PFSK-1 (cell line): Measurements from ENCODE around the gene C10orf53.

Source experiments
- FOXP2 ChIP-seq: optimal IDR thresholded peaks from 2 replicates; pipeline ENCODE3; 2011; ENCODE audit warnings: borderline replicate concordance, control low read depth, inconsistent platforms; ENCODE audit not compliant: insufficient read depth; ENCODE audit errors: extremely low read length, extremely low read depth
- POLR2AphosphoS5 ChIP-seq: IDR thresholded peaks from 2 replicates; pipeline ENCODE4 v1.6.1; 2012; ENCODE audit warnings: low read depth, mild to moderate bottlenecking, control low read depth, low read length, moderate library complexity
- SIN3A ChIP-seq: IDR thresholded peaks from 2 replicates; pipeline ENCODE4 v1.6.1; 2012; ENCODE audit warnings: mild to moderate bottlenecking, low read length, moderate library complexity, borderline replicate concordance; ENCODE audit not compliant: insufficient read depth
- TAF1 ChIP-seq: IDR thresholded peaks from 2 replicates; pipeline ENCODE4 v1.6.1; 2012; ENCODE audit warnings: low read length, control low read depth, borderline replicate concordance; ENCODE audit not compliant: insufficient read depth
- TF ChIP-seq, protein P1 (sequence below), 2 experiments: IDR thresholded peaks; 2 replicates each; pipeline versions ENCODE4 v1.6.1 to v1.8.0; 2011 to 2012; ENCODE audit warnings: low read depth in 2 of 2, low read length in 2 of 2, control low read depth in 1 of 2, inconsistent platforms in 1 of 2, mild to moderate bottlenecking in 1 of 2, moderate library complexity in 1 of 2; ENCODE audit not compliant: insufficient read depth in 1 of 2

C10orf53 gene

DNA sequence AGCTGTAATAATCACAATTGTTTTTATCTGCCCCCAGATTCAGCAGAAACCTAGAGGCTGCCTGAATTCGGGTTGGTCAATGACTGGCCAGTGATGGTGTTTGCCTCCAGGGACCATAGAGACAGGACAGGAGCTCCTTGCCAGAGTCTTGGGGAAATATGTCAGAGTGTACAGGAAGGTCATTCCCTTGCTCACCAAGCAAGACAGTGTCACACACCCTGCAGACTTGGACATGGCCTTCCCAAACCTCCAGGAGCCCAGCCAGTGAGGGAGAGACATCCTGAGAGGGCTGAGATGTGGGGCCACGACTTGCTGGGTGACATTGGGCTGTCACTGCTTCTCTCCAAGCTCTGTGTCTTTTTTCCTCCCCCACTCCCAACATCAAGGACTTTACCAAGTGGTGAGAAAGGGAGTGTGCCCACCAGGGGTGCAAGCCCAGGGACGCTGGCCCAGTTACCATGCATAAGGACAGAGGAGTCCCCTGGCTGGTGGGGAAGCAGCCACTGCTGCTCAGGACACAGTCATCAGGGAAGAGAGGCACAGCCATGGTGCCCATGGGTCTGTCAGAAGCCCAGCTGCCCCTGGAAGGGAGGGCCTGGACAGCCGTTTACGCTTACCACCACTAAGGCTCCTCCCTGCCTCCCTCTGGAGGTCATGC is 25.3 kb upstream of the C10orf53 start:
- TF ChIP-seq, protein P1, sequence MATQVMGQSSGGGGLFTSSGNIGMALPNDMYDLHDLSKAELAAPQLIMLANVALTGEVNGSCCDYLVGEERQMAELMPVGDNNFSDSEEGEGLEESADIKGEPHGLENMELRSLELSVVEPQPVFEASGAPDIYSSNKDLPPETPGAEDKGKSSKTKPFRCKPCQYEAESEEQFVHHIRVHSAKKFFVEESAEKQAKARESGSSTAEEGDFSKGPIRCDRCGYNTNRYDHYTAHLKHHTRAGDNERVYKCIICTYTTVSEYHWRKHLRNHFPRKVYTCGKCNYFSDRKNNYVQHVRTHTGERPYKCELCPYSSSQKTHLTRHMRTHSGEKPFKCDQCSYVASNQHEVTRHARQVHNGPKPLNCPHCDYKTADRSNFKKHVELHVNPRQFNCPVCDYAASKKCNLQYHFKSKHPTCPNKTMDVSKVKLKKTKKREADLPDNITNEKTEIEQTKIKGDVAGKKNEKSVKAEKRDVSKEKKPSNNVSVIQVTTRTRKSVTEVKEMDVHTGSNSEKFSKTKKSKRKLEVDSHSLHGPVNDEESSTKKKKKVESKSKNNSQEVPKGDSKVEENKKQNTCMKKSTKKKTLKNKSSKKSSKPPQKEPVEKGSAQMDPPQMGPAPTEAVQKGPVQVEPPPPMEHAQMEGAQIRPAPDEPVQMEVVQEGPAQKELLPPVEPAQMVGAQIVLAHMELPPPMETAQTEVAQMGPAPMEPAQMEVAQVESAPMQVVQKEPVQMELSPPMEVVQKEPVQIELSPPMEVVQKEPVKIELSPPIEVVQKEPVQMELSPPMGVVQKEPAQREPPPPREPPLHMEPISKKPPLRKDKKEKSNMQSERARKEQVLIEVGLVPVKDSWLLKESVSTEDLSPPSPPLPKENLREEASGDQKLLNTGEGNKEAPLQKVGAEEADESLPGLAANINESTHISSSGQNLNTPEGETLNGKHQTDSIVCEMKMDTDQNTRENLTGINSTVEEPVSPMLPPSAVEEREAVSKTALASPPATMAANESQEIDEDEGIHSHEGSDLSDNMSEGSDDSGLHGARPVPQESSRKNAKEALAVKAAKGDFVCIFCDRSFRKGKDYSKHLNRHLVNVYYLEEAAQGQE (IDR thresholded peaks at IDR 0.05; ENCODE audit: insufficient read depth in 1 of 2, low read depth in 2 of 2, low read length in 2 of 2), result no peak
- TF ChIP-seq FOXP2 (no peak), TAF1 (no peak), POLR2AphosphoS5 (no peak), SIN3A (no peak)

DNA sequence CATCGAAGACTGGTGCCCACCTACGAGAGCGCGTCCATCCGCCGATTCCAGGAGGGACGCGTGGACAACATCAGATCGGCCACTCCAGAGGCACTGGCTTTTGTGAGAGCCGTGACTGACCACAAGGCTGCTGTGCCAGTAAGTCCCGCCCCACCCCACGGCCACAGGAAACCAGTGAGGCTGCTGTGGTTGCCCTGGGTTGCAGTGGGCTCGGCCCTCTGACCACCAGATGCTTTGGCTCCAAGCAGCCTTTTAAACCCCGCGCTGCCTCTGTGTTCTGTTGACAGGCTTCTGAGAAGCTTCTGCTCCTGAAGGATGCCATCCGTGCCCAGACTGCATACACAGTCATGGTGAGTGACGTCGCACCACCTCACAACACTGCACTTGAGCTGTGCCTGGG is 24.4 kb upstream of the C10orf53 start:
- TF ChIP-seq SIN3A, result no peak
- TF ChIP-seq, protein P1 (IDR thresholded peaks at IDR 0.05; ENCODE audit: insufficient read depth in 1 of 2, low read depth in 2 of 2, low read length in 2 of 2), result no peak
- no peak for TF ChIP-seq TAF1
- no peak for TF ChIP-seq POLR2AphosphoS5
- TF ChIP-seq FOXP2, result no peak

DNA sequence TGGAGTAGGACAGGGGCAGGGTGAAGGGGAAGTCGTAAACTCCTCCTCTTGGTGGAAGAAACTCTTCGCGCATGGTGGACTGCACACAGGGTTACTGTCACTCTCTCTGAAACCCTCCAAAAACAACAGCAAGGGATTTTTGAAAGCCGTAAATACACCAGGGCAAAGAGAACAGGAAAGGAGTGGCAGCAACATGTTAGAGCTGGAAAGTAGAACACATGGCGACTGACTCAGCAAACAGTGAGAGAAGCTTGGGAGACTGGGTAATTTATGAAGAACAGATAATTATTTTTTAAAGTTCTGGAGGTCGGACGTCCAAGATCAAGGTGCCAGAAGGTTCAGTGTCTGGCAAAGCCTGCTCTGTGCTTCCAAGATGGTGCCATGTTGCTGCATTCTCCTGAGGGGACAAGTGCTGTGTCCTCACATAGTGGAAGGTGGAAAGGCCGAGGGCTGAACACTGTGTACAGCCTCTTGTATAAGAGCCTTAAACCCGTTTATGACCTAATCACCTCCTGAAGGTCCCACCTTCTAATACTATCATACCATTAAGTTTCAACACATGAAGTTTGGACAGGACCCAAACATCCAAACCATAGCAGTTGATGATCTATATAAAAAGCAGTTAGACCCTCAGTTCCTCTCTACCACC is 22.5 kb upstream of the C10orf53 start:
- TF ChIP-seq FOXP2, result no peak
- TF ChIP-seq SIN3A, result no peak
- TF ChIP-seq TAF1, result no peak
- TF ChIP-seq, protein P1 (IDR thresholded peaks at IDR 0.05; ENCODE audit: insufficient read depth in 1 of 2, low read depth in 2 of 2, low read length in 2 of 2), result no peak
- no peak for TF ChIP-seq POLR2AphosphoS5

DNA sequence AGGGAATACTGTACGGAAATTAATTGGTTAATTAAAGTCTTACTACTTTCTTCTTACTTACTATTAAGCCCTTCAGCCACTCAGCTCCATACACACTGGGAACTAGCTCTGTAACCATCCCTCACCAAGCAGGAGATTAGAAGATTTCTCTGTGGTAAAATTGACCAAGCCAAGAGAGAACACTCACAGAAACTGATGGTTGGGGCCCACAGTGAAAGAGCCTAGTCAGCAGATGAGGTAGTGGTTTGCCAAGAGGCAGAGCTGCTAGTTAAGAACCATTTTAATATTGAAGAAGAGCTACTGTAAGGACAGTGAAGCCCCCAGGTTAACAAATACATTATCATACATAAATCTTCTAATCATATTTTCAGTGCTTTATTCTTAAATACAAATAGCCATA is 21.8 kb upstream of the C10orf53 start:
- no peak for TF ChIP-seq SIN3A

DNA sequence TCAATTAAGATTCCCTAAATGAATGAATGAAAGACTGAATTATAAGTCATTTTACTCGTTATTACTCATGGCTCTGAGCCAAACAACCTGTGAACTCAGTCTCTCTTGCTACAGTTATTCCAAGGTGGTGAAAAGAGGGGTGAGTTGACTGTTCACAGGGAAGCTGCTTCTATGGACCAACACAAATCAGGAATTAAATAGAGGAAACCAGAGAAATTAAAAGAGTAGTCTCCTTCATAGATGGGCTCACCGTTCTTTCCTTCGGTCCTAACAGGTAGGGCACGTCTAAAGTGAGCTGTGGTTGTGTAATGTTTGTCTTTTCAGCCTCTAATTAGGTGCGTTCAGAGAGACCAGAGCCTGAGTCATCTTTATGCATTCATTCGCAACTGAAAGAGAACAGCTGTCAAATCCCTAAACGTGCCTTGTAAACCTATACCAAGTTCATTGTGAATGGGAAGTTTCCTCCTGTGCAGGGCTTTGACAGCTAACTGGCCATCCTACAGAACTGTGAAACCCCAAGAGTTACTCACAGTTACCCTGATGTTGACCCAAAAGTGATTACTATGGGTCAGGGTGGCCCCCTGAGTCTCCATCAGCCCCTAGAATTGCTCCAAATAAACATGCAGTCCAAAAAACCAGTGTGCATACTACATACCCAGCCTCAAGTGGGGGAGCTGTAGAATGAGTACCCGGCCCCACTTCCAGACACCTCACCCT is 18.2 kb upstream of the C10orf53 start:
- TF ChIP-seq POLR2AphosphoS5 (no peak), TAF1 (no peak), SIN3A (no peak), FOXP2 (no peak)
- TF ChIP-seq, protein P1 (IDR thresholded peaks at IDR 0.05; ENCODE audit: insufficient read depth in 1 of 2, low read depth in 2 of 2, low read length in 2 of 2), result no peak
